Stimulated activated CD4-positive, alpha-beta T cell treated with anti-CD3 and anti-CD28 coated beads, Interleukin-15, amount 100 ng/mL, for 1 hour (primary cell): ENCODE results near the gene DSTN.
"Not testable (repeated sequence)": the region's sequence is repeated elsewhere in the genome, so short reads cannot be mapped to it uniquely, and the experiment has no call there.

ENCODE experiments used
- DNase-seq, 2 donors: peaks; one replicate each; pipeline ENCODE4 v3.0.0-alpha.2; 2020; ENCODE audit warnings: low read depth in 1 of 2, low spot score in 1 of 2

Gene DSTN

GRCh38 chr20:17648791-17649730, 79.2 kb downstream of the DSTN start:
- DNase-seq = no peak

- DNase-seq = no peak
These were observed 80.6 kb downstream of the DSTN start for GRCh38 chr20:17650301-17651128.

GRCh38 chr20:17651129-17651759, 81.4 kb downstream of the DSTN start:
- no peak for DNase-seq

GRCh38 chr20:17651760-17652388, 82.0 kb downstream of the DSTN start:
- DNase-seq = no peak

- DNase-seq = no peak
These were observed 82.5 kb downstream of the DSTN start for GRCh38 chr20:17652411-17652810.

GRCh38 chr20:17653835-17654648, 84.2 kb downstream of the DSTN start:
- DNase-seq = no peak

- DNase-seq = no peak
These were observed 84.9 kb downstream of the DSTN start for GRCh38 chr20:17654649-17655285.

GRCh38 chr20:17655286-17655651, 85.4 kb downstream of the DSTN start:
- DNase-seq = no peak

GRCh38 chr20:17655865-17656479, 86.1 kb downstream of the DSTN start:
- DNase-seq = no peak

GRCh38 chr20:17657079-17657825, 87.4 kb downstream of the DSTN start:
- no peak for DNase-seq

GRCh38 chr20:17657898-17658647, 88.2 kb downstream of the DSTN start:
- no peak for DNase-seq

GRCh38 chr20:17658648-17658993, 88.7 kb downstream of the DSTN start:
- DNase-seq = no peak

- not testable (repeated sequence) for DNase-seq
These were observed 89.5 kb downstream of the DSTN start for GRCh38 chr20:17659344-17659743.
